Retina (tissue), 1 donor: Measurements from ENCODE around the gene C14orf119.

ENCODE experiments used
- DNase-seq: peaks from one replicate; pipeline ENCODE4 v3.0.0-alpha.2; 2016

The C14orf119 gene

DNA sequence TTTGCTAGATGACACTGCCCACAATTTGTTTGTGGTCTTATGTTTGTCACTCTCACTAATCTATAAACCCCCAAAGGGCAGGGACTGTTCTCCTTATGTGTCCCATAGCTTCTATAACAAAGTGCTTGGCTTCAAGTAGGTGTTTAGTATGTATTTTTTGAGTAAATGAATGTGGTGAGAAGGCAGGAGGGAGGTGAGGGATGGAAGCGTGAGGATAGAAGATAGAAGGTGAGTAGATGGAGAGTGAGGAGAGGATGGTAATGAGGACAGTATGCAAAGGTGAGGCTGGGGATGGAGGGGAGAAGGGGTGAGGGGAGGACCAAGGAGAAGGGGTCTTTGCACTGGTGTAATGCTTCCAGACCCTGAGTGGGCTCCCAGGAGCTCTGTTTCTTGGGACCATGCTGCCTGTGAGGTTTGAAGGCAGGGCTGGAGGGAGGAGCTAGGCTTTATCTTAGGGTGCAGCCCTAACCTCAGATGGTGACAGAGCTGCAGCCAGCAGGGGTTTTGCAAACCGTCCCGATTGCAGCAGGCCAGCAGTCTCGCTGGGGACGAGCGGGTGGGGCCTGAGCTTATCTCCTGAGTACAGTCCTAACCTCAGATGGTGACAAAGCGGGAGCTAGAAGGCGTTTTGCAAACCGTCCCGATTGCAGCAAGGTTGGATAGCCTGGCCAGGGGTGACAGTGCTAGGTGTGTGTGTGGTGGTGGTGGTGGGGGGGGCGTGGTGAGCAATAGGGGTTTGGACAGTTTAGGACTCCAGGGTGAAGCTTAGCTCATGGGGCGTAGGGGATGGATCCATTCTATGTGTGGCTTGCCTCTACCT is 17.3 kb downstream of the C14orf119 start:
- DNase-seq = no peak

DNA sequence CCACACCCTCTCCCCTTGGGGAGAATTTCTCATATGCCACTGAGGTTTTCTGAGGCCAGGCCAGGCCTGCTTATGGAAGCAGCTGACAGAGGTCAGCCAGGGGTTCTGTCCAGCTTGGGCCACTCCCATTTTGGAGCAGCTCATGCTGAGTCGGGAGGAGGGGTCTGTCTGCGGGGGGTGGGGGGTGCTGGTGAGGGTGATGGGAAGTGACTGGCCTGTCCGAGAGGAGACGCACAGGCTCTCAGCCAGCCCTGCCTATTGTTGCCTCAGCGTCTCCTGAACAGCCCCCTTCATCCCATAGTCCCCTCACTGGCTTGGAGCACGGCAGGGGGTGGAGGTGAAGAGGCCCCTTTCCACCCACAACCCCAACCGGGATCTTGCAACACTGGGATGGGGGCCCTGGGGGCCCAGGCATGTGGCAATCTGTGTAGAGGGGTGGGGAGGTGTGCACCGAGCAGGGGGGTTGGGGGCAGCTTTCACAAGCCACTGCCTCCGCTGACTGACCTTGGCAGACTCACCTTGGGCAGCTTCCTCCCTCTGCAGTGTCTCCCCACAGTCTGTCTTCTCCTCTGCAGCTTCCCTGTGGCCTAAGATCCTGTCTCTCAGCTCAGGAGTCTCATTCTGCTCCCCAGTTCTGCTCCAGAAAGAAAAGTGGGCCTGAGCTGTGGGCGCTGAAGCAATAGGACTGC is 18.3 kb downstream of the C14orf119 start:
- DNase-seq = peak; percentile 46

- no peak for DNase-seq
Observed at GRCh38 chr14:23114120-23114458, 18.8 kb downstream of the C14orf119 start.

DNA sequence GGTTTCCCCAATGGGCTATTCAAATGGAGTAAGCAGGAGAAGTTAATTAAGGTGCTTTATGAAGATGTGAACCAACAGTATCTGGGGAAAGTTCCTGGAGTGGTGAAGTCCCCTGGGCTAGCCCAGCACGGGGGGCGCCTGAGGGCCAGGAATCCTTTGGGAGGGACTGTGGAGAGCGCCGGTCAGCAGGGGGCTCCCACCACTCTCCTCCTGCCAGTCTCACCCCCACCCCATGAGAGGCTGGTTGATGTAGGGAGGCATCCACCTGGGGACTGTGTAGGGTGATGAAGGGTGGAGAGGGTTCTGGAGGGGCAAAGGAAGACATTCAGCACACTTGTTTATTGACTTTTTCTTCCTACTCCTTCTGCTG is 19.3 kb downstream of the C14orf119 start:
- DNase-seq = no peak

GRCh38 chr14:23115039-23115731 is 19.9 kb downstream of the C14orf119 start:
- DNase-seq = no peak

GRCh38 chr14:23115918-23116317 is 20.6 kb downstream of the C14orf119 start:
- DNase-seq = no peak

- DNase-seq = no peak
Observed at GRCh38 chr14:23117371-23118020, 22.2 kb downstream of the C14orf119 start.

GRCh38 chr14:23118506-23119362 is 23.4 kb downstream of the C14orf119 start, which contains the start of gene CEBPE:
Gene CEBPE, minus strand, starts transcription at chr14:23119255. Its CDS starts 164 bp downstream, at chr14:23119091.
- DNase-seq = no peak

DNA sequence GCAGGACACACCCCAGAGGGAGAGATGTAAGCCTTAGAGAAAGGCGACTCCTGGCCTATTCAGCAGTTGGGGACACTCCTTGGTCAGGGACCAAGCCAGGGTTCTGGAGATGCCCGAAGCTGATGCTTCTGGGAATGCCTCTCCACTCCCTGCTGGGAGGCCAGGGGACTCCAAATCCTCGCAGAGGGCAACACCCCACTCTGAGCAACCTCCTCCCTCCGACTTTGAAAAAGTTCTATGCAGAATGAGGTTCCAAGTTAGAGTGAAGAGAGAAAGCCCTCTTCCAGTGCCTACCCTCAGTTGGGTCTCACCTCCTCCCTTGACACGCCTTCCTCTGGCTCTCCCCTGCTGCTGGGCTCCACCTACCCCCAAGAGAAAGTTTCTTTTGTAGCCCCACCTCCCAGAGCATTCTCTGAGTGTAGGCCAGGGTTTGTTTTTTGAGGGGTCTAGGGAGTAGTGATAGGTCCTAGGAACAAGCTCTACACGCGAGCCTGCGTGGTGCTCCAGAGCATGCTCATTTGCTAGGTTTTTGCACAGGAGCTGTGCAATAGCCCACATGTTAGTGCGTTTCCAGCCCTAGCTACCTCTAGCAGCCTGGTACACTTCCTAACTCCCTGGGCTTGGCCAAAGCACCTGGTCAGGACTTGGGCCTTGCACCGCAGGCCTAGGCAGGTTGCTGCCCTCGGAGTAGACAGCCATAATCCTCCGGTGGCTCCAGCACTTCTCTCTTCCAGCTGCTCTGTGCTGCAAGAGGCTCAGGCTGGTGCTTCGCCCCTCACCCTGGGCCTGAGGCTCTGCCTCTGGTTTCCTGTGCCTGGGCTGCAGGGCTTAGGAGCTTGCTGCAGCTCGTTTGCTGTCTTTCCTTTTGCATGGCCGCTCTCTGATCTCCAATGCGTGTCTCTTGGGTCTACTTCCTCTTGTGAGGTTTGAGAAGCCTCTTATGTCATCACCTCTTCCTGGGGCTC is 24.3 kb downstream of the C14orf119 start:
- no peak for DNase-seq

DNA sequence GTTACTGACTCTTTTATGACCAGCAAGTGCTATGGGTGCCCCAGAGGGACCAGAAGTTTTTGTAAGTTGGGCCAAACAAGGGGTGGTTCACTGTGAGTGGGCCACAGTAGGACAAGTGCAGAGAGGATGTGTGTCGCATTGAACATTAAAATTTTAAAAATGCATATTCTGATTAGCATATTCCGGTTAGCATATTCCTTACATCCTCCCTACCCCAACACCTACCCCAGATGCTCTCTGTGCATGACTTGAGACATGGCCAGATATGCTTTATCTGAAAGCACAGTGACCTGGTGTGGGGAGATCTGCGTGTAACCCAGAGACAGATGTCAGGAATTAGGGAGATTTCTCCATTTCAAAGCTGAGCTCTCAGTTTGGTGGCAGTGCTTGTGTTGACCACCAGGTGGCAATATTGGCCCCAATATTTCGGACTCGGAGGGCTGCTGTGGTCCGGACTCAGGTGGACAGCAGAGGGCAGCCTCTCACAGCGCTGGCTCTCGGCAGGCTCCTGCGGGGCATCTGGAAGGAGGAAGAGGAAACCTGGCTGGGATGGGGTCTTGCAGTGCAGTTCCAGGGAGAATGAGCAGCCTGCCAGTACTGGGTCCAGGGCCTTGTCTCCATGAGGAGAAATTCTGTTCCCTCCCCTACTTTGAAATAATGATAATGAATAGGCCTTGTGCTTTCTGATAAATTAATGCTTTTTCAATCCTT is 25.4 kb downstream of the C14orf119 start:
- peak; percentile 86 for DNase-seq

DNA sequence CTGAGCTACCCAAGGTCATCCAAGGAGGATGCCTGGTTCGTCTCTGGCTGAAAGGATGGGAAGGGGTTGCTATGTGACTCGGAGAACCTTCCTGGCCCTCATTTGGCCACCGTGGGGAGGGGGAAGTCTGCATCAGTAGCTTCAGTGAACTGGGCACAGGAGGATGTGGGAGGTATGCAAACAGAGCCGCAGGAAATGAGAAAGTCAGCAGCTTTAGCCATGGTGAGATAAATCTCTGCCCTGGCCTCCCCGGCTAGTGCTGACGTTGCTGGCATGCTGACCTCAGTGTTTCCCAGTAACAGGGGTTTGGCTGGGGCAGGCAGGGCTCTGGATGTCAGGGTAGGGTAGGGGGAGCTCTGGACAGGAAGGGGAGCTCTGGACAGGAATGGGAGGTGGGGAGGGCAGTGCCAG is 26.1 kb downstream of the C14orf119 start:
- no peak for DNase-seq

GRCh38 chr14:23122086-23122485 is 26.8 kb downstream of the C14orf119 start:
- no peak for DNase-seq

- DNase-seq = no peak
Observed at GRCh38 chr14:23123419-23123818, 28.1 kb downstream of the C14orf119 start.

DNA sequence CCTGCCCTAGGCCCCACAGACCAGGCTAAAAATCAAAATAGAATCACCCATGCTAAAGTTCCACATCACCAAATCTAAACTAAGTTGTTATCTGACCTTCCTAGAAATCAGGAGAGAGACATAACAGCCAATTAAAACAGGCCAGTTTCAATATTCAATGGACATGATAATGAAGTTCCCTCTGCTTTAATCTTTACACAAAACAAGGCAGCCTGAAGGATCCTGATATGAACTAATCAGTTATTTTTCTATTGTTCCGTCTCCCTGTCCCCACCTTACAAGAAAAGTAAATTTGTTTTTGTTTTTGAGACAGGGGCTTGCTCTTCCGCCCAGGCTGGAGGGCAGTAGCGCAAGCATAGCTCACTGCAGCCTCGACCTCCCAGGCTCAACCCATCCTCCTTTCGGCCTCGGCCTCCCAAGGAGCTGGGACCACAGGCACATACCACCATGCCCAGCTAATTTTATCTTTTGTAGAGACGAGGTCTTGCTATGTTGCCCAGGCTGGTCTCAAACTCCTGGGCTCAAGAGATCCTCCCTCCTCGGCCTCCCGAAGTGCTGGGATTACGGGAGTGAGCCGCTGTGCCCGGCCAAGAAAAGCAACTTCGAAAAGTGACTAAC is 29.1 kb downstream of the C14orf119 start:
- DNase-seq = no peak

GRCh38 chr14:23125011-23125410 is 29.7 kb downstream of the C14orf119 start:
- no peak for DNase-seq

DNA sequence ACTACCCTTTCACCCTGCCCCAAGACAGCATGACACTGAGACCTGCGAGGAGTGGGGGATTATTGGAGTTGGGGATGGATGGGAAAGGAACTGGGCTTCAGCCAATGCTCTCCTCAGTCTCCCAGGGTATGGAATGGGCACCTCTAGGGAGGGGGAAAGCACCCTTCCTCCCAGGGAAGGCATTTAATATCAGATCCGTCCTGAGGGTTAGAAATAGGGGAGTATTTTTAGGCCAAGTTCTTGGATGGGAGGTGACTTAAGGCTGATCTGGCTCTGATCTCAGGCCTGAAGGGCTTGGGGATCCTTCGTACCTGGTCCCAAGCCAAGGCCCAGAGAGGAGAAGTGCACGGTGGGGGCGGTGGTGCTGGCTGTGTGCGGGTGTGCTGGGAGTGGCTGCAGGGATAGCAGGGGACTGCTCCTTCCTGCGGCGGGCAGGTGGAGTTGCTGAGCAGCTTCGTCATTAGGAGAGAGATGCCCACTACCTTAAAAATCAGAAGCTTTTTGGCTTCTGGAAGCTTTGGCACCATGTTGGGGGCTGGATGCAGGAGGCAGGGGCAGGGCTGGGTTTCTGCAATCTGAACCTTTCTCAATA is 30.7 kb downstream of the C14orf119 start:
- DNase-seq = no peak

GRCh38 chr14:23126548-23127278 is 31.4 kb downstream of the C14orf119 start:
- no peak for DNase-seq

- DNase-seq = no peak
Observed at GRCh38 chr14:23127861-23128260, 32.6 kb downstream of the C14orf119 start.
